ENCODE measurements around the gene SCO2. TPM values are rescaled to one million over a fixed set of nuclear protein-coding genes. Genes with fewer than 3 reads are reported as not detected.

Gene SCO2
- total and polyA plus RNA-seq, 2 of the 13 experiments (the other 11 are each of a cell fraction or from before 2014, with no cell fraction given): 0.32 to 3.7 TPM

DNA sequence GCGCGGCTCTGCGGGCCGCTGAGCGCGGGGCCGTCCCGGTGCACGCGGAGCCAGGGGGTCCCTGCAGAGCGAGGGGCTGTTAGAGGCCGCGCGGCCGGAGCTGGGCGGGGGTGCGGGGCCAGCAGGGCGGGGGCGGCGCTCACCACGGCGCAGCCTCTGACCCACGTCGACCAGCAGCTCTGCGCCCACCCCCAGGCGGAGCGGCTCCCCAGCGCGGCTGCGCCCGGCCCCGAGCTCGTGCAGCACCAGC is 385 bp upstream of the SCO2 start (continued):
- TF ChIP-seq ZNF337 (CRISPR knock-in tag; IDR thresholded peaks at IDR 0.05; ENCODE audit: borderline replicate concordance, low read depth) (no peak), ZNF234 (CRISPR knock-in tag; conservative IDR thresholded peaks at IDR 0.05) (no peak), ZNF280B (CRISPR knock-in tag; IDR thresholded peaks at IDR 0.05; ENCODE audit: borderline replicate concordance) (no peak), FOXP1 (IDR thresholded peaks at IDR 0.05) (no peak), FOXP1 (CRISPR knock-in tag; IDR thresholded peaks at IDR 0.05) (no peak), ZNF580 (CRISPR knock-in tag; IDR thresholded peaks at IDR 0.05; ENCODE audit: borderline replicate concordance, low read depth) (0 out of 2 replicates have a peak, but pooled peaks have one; percentile 13), SP2 (CRISPR knock-in tag; IDR thresholded peaks at IDR 0.05) (no peak), PCBP2 (optimal IDR thresholded peaks at IDR 0.05; ENCODE audit: low read depth, low read length, poor library complexity, severe bottlenecking) (no peak), FOXM1 (CRISPR knock-in tag; IDR thresholded peaks at IDR 0.05) (no peak), ZNF782 (CRISPR knock-in tag; IDR thresholded peaks at IDR 0.05; ENCODE audit: borderline replicate concordance) (no peak), ZNF501 (CRISPR knock-in tag; IDR thresholded peaks at IDR 0.05) (no peak), GABPA (IDR thresholded peaks at IDR 0.05; ENCODE audit: low read depth, low read length) (no peak), GABPA (CRISPR knock-in tag; IDR thresholded peaks at IDR 0.05; ENCODE audit: low read depth) (no peak; the same call in 1 of the 2 replicates), ZNF274 (CRISPR knock-in tag; IDR thresholded peaks at IDR 0.05) (no peak), ZNF292 (CRISPR knock-in tag; IDR thresholded peaks at IDR 0.05; ENCODE audit: borderline replicate concordance, low read depth) (no peak), SAFB2 (CRISPR knock-in tag; IDR thresholded peaks at IDR 0.05; ENCODE audit: borderline replicate concordance, low read depth) (no peak), ZFP36L2 (CRISPR knock-in tag; IDR thresholded peaks at IDR 0.05) (no peak), ZFP36L1 (CRISPR knock-in tag; IDR thresholded peaks at IDR 0.05) (peak; percentile 20; the same call in 1 of the 2 replicates), HDAC1 (CRISPR knock-in tag; IDR thresholded peaks at IDR 0.05) (no peak), KDM3A (CRISPR knock-in tag; IDR thresholded peaks at IDR 0.05; ENCODE audit: low read depth) (no peak), ARID2 (CRISPR knock-in tag; IDR thresholded peaks at IDR 0.05; ENCODE audit: borderline replicate concordance) (no peak)
- TF ChIP-seq, protein P1, sequence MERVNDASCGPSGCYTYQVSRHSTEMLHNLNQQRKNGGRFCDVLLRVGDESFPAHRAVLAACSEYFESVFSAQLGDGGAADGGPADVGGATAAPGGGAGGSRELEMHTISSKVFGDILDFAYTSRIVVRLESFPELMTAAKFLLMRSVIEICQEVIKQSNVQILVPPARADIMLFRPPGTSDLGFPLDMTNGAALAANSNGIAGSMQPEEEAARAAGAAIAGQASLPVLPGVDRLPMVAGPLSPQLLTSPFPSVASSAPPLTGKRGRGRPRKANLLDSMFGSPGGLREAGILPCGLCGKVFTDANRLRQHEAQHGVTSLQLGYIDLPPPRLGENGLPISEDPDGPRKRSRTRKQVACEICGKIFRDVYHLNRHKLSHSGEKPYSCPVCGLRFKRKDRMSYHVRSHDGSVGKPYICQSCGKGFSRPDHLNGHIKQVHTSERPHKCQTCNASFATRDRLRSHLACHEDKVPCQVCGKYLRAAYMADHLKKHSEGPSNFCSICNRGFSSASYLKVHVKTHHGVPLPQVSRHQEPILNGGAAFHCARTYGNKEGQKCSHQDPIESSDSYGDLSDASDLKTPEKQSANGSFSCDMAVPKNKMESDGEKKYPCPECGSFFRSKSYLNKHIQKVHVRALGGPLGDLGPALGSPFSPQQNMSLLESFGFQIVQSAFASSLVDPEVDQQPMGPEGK (CRISPR knock-in tag; IDR thresholded peaks at IDR 0.05): no peak
- TF ChIP-seq, protein P2, sequence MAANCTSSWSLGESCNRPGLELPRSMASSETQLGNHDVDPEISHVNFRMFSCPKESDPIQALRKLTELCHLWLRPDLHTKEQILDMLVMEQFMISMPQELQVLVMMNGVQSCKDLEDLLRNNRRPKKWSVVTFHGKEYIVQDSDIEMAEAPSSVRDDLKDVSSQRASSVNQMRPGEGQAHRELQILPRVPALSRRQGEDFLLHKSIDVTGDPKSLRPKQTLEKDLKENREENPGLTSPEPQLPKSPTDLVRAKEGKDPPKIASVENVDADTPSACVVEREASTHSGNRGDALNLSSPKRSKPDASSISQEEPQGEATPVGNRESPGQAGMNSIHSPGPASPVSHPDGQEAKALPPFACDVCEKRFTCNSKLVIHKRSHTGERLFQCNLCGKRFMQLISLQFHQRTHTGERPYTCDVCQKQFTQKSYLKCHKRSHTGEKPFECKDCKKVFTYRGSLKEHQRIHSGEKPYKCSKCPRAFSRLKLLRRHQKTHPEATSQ (CRISPR knock-in tag; IDR thresholded peaks at IDR 0.05; ENCODE audit: borderline replicate concordance): no peak
- TF ChIP-seq, protein P3, sequence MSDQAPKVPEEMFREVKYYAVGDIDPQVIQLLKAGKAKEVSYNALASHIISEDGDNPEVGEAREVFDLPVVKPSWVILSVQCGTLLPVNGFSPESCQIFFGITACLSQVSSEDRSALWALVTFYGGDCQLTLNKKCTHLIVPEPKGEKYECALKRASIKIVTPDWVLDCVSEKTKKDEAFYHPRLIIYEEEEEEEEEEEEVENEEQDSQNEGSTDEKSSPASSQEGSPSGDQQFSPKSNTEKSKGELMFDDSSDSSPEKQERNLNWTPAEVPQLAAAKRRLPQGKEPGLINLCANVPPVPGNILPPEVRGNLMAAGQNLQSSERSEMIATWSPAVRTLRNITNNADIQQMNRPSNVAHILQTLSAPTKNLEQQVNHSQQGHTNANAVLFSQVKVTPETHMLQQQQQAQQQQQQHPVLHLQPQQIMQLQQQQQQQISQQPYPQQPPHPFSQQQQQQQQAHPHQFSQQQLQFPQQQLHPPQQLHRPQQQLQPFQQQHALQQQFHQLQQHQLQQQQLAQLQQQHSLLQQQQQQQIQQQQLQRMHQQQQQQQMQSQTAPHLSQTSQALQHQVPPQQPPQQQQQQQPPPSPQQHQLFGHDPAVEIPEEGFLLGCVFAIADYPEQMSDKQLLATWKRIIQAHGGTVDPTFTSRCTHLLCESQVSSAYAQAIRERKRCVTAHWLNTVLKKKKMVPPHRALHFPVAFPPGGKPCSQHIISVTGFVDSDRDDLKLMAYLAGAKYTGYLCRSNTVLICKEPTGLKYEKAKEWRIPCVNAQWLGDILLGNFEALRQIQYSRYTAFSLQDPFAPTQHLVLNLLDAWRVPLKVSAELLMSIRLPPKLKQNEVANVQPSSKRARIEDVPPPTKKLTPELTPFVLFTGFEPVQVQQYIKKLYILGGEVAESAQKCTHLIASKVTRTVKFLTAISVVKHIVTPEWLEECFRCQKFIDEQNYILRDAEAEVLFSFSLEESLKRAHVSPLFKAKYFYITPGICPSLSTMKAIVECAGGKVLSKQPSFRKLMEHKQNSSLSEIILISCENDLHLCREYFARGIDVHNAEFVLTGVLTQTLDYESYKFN (CRISPR knock-in tag; conservative IDR thresholded peaks at IDR 0.05): no peak; the same call in 1 of the 2 replicates

Measured in HepG2 (cell line).